Liver (tissue), 9 donors: ENCODE measurements around the gene ABLIM2. TPM values are rescaled to one million over a fixed set of nuclear protein-coding genes. Genes with fewer than 3 reads are reported as not detected.

Experiments
- DNase-seq: peaks from one replicate; pipeline ENCODE4 v3.0.0-alpha.2; 2017; ENCODE audit warnings: low spot score
- H3K27ac ChIP-seq, 2 donors: one replicate each; pipeline ENCODE4 v1.7.0; 2013; ENCODE audit warnings: inconsistent platforms in 2 of 2, low read length in 2 of 2, control low read depth in 1 of 2, low read depth in 1 of 2, mild to moderate bottlenecking in 1 of 2
- H3K27me3 ChIP-seq, 4 donors: one replicate each; pipeline versions ENCODE4 v1.6.1 to v1.7.0; 2013; ENCODE audit warnings: low read length in 3 of 4, inconsistent platforms in 1 of 4, mild to moderate bottlenecking in 1 of 4, moderate library complexity in 1 of 4; ENCODE audit not compliant: control insufficient read depth in 4 of 4, insufficient read depth in 4 of 4
- H3K36me3 ChIP-seq, 4 donors: one replicate each; pipeline versions ENCODE4 v1.6.1 to v1.7.0; 2013; ENCODE audit warnings: low read length in 3 of 4, mild to moderate bottlenecking in 3 of 4, low read depth in 1 of 4, moderate library complexity in 1 of 4; ENCODE audit not compliant: control insufficient read depth in 4 of 4, insufficient read depth in 3 of 4
- H3K4me1 ChIP-seq, 4 donors: one replicate each; pipeline versions ENCODE4 v1.6.1 to v1.7.0; 2013; ENCODE audit warnings: low read length in 3 of 4, mild to moderate bottlenecking in 3 of 4, moderate library complexity in 1 of 4; ENCODE audit not compliant: control insufficient read depth in 4 of 4, insufficient read depth in 4 of 4
- H3K4me3 ChIP-seq, 3 donors: one replicate each; pipeline versions ENCODE4 v1.6.1 to v1.7.0; 2013; ENCODE audit warnings: low read length in 3 of 3, control low read depth in 1 of 3, low read depth in 1 of 3, mild to moderate bottlenecking in 1 of 3
- H3K9ac ChIP-seq, 2 donors: one replicate each; pipeline ENCODE4 v1.7.0; 2013; ENCODE audit warnings: low read length in 2 of 2, mild to moderate bottlenecking in 2 of 2, moderate library complexity in 2 of 2, control low read depth in 1 of 2, low read depth in 1 of 2
- H3K9me3 ChIP-seq, 4 donors: one replicate each; pipeline versions ENCODE4 v1.6.1 to v1.7.0; 2013; ENCODE audit warnings: low read length in 3 of 4; ENCODE audit not compliant: control insufficient read depth in 4 of 4
- ATF3 ChIP-seq: IDR thresholded peaks from 2 replicates; pipeline ENCODE4 v1.6.1; 2016; ENCODE audit warnings: antibody characterized with exemption
- CTCF ChIP-seq: fragments of 150-350 bp; IDR thresholded peaks from 2 replicates; pipeline ENCODE4 v1.5.1; 2017; ENCODE audit warnings: improper control_type of control experiment, low read depth, low read length; ENCODE audit not compliant: missing input control
- FOXA2 ChIP-seq: IDR thresholded peaks from 2 replicates; pipeline ENCODE4 v1.6.1; 2016; ENCODE audit warnings: antibody characterized with exemption
- HNF4A ChIP-seq, 2 donors: conservative IDR thresholded peaks; 2 replicates each; pipeline ENCODE4 v1.6.1; 2016; ENCODE audit warnings: antibody characterized with exemption in 2 of 2, mild to moderate bottlenecking in 2 of 2
- HNF4G ChIP-seq: IDR thresholded peaks from 2 replicates; pipeline ENCODE4 v1.6.1; 2016; ENCODE audit warnings: antibody characterized with exemption
- JUND ChIP-seq, 2 donors: IDR thresholded peaks; 2 replicates each; pipeline ENCODE4 v1.6.1; 2016; ENCODE audit warnings: antibody characterized with exemption in 2 of 2
- NR2F2 ChIP-seq: IDR thresholded peaks from 2 replicates; pipeline ENCODE4 v1.6.1; 2016; ENCODE audit warnings: antibody characterized with exemption
- RAD21 ChIP-seq, 2 donors: IDR thresholded peaks; 2 replicates each; pipeline ENCODE4 v1.6.1; 2016; ENCODE audit warnings: antibody characterized with exemption in 2 of 2, mild to moderate bottlenecking in 2 of 2
- SP1 ChIP-seq: IDR thresholded peaks from 2 replicates; pipeline ENCODE4 v1.6.1; 2018; ENCODE audit warnings: antibody characterized with exemption, mild to moderate bottlenecking
- WGBS: extraction: QIAGEN DNeasy Blood & Tissue Kit; methylation state at CpG from one replicate; pipeline ENCODE4 v1.1.7; 2013; 5-methylcytosine and 5-hydroxymethylcytosine counted together
- polyA plus RNA-seq, 2 donors: library from polyadenylated mRNA; stranded (reverse) in 1 of 2; unstranded in 1 of 2; fragments of 200-250 nt in 1 of 2; fragments of >200 nt in 1 of 2; fragmentation: Nextera tagmentation in 1 of 2; extraction: Ambion mirVana in 1 of 2; gene quantifications; one replicate each; pipeline versions ENCODE4 v1.2.1 to v1.2.3, GENCODE V29; 2013 to 2015
- total RNA-seq, 2 donors: library from RNA; depleted of rRNA; stranded (reverse); fragments of >200 nt; gene quantifications; one replicate each; pipeline ENCODE4 v1.2.3, GENCODE V29; 2014
- TF ChIP-seq, protein P1 (sequence below): IDR thresholded peaks from 2 replicates; pipeline ENCODE4 v1.6.1; 2016; ENCODE audit warnings: antibody characterized with exemption
- donor health status: healthy.
- donor health status: healthy.
- donor health status: healthy.
- donor health status: healthy.
- donor health status: healthy.

The ABLIM2 gene
- total and polyA plus RNA-seq, 4 donors = 0.75 to 2.5 (median 0.93) TPM

- WGBS = 93% methylated on average over 10 of the region's 10 CpGs
- no peak for DNase-seq
- H3K9ac ChIP-seq = no peak overlapping the region
- no peaks in the 10 kb centered on the region for H3K36me3 ChIP-seq
- peaks cover 2 to 8% (median 6%) of the 10 kb centered on the region in 4 donors for H3K9me3 ChIP-seq
- no peak overlapping the region for H3K27ac ChIP-seq
- no peak for TF ChIP-seq SP1
- no peaks in the 10 kb centered on the region for H3K27me3 ChIP-seq
- peaks cover 1 to 7% (median 4%) of the 10 kb centered on the region in 4 donors for H3K4me1 ChIP-seq
- no peak overlapping the region for H3K4me3 ChIP-seq
These were observed 6.1 kb upstream of the ABLIM2 start for GRCh38 chr4:8164687-8165086.

GRCh38 chr4:8164194-8164565, 5.6 kb upstream of the ABLIM2 start:
- H3K9ac ChIP-seq = no peak overlapping the region
- peaks cover 2 to 12% (median 9%) of the 10 kb centered on the region in 4 donors for H3K4me1 ChIP-seq
- no peak overlapping the region for H3K27ac ChIP-seq
- no peak overlapping the region for H3K4me3 ChIP-seq
- H3K9me3 ChIP-seq = peaks cover 2 to 8% (median 6%) of the 10 kb centered on the region in 4 donors
- H3K27me3 ChIP-seq = no peaks in the 10 kb centered on the region
- TF ChIP-seq HNF4G (no peak), CTCF (no peak), HNF4A (conservative IDR thresholded peaks at IDR 0.05) (no peak), ATF3 (no peak), JUND (IDR thresholded peaks at IDR 0.05) (no peak)
- no peak for DNase-seq
- no peaks in the 10 kb centered on the region for H3K36me3 ChIP-seq
- 89% methylated on average over 9 of the region's 9 CpGs for WGBS

- H3K27ac ChIP-seq = no peak overlapping the region
- H3K4me3 ChIP-seq = no peak overlapping the region
- no peak overlapping the region for H3K9ac ChIP-seq
- 88% methylated on average over 19 of the region's 19 CpGs for WGBS
- H3K27me3 ChIP-seq = no peaks in the 10 kb centered on the region
- no peaks in the 10 kb centered on the region for H3K36me3 ChIP-seq
- peaks cover 2 to 15% (median 11%) of the 10 kb centered on the region in 4 donors for H3K4me1 ChIP-seq
- TF ChIP-seq NR2F2 = no peak
- TF ChIP-seq, protein P1, sequence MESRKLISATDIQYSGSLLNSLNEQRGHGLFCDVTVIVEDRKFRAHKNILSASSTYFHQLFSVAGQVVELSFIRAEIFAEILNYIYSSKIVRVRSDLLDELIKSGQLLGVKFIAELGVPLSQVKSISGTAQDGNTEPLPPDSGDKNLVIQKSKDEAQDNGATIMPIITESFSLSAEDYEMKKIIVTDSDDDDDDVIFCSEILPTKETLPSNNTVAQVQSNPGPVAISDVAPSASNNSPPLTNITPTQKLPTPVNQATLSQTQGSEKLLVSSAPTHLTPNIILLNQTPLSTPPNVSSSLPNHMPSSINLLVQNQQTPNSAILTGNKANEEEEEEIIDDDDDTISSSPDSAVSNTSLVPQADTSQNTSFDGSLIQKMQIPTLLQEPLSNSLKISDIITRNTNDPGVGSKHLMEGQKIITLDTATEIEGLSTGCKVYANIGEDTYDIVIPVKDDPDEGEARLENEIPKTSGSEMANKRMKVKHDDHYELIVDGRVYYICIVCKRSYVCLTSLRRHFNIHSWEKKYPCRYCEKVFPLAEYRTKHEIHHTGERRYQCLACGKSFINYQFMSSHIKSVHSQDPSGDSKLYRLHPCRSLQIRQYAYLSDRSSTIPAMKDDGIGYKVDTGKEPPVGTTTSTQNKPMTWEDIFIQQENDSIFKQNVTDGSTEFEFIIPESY = no peak
- H3K9me3 ChIP-seq = peaks cover 2 to 4% (median 4%) of the 10 kb centered on the region in 4 donors
- DNase-seq = no peak
These were observed 5.0 kb upstream of the ABLIM2 start for GRCh38 chr4:8163436-8164193.

- no peaks in the 10 kb centered on the region for H3K36me3 ChIP-seq
- H3K9ac ChIP-seq = no peak overlapping the region
- 86% methylated on average over 7 of the region's 7 CpGs for WGBS
- H3K4me3 ChIP-seq = no peak overlapping the region
- no peaks in the 10 kb centered on the region for H3K9me3 ChIP-seq
- H3K27me3 ChIP-seq = no peaks in the 10 kb centered on the region
- peaks cover 6 to 20% (median 14%) of the 10 kb centered on the region in 4 donors for H3K4me1 ChIP-seq
- no peak overlapping the region for H3K27ac ChIP-seq
- DNase-seq = no peak
- TF ChIP-seq FOXA2 (no peak), CTCF (no peak), RAD21 (IDR thresholded peaks at IDR 0.05) (no peak)
These were observed 4.4 kb upstream of the ABLIM2 start for GRCh38 chr4:8163026-8163425.
